Skeletal muscle tissue (tissue), 4 donors: ENCODE measurements around the gene HOTAIR. TPM values are rescaled to one million over a fixed set of nuclear protein-coding genes. Genes with fewer than 3 reads are reported as not detected.

Experiments used
- H3K27ac ChIP-seq: one replicate; pipeline ENCODE4 v1.7.0; 2013; ENCODE audit warnings: mild to moderate bottlenecking, low read depth, low read length, inconsistent platforms
- H3K27me3 ChIP-seq, 3 donors: one replicate each; pipeline ENCODE4 v1.7.0; 2013; ENCODE audit warnings: low read length in 3 of 3; ENCODE audit not compliant: control insufficient read depth in 3 of 3, insufficient read depth in 3 of 3
- H3K36me3 ChIP-seq, 3 donors: one replicate each; pipeline ENCODE4 v1.7.0; 2013; ENCODE audit warnings: low read length in 3 of 3; ENCODE audit not compliant: control insufficient read depth in 3 of 3, insufficient read depth in 3 of 3
- H3K4me1 ChIP-seq, 3 donors: one replicate each; pipeline ENCODE4 v1.7.0; 2013; ENCODE audit warnings: low read length in 3 of 3, mild to moderate bottlenecking in 3 of 3; ENCODE audit not compliant: control insufficient read depth in 3 of 3, insufficient read depth in 3 of 3
- H3K4me3 ChIP-seq, 3 donors: one replicate each; pipeline ENCODE4 v1.7.0; 2013; ENCODE audit warnings: low read length in 3 of 3
- H3K9ac ChIP-seq, 3 donors: one replicate each; pipeline ENCODE4 v1.7.0; 2013; ENCODE audit warnings: low read length in 3 of 3, mild to moderate bottlenecking in 3 of 3, moderate library complexity in 2 of 3, low read depth in 1 of 3
- H3K9me3 ChIP-seq, 3 donors: one replicate each; pipeline ENCODE4 v1.7.0; 2013; ENCODE audit warnings: low read length in 3 of 3; ENCODE audit not compliant: control insufficient read depth in 3 of 3
- total RNA-seq: library from RNA; depleted of rRNA; stranded (reverse); fragments of >200 nt; gene quantifications from one replicate; pipeline ENCODE4 v1.2.3, GENCODE V29; 2014
- donor health status: Osteomylitis.

HOTAIR gene
- total RNA-seq, 1 donor from 2014 or later, result 2.1 TPM

DNA sequence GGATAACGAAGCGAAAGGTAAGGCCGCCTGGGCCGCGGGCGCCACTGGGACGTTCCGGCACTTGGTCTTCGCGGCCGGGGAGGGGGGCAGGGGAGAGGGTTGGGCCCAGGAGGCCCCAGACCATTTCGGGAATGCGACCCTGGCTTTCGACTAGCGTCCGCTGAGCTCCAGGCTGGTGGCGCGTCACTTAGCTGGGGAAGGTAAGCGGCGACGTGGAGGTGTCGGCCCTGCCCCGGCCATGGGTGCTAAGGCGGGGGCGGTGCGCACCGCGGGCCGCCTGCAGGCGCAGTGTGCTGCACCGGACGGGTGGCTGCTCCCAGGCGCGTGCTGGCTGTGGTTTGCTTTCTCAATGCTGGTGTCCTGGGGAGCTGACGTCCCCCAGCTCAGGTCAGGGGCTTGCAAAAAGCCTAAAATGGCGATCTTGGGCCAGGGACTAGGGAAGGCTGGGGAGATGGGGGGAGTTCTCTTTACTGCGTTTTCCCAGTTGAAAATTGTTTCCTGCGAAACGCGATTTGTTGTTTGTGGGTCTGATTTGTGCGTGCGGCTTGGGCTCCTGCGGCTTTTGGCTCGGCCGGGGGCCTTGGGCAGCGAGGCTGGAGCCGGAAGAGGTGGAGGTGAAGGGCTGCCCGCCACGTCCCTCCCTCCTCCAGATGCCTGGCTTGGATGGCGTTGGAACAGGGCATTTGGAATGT is 11.4 kb upstream of the HOTAIR start:
- H3K9ac ChIP-seq, result peak overlapping the region; percentile 95 to 97 (median 97)
- H3K27me3 ChIP-seq, result peaks cover 10 to 34% (median 26%) of the 10 kb centered on the region in 3 donors
- peak overlapping the region; percentile 100 for H3K27ac ChIP-seq
- peak overlapping the region; percentile 87 to 95 (median 91) for H3K4me3 ChIP-seq
- peaks cover 51 to 84% (median 53%) of the 10 kb centered on the region in 3 donors for H3K4me1 ChIP-seq
- H3K9me3 ChIP-seq, result no peaks in the 10 kb centered on the region
- no peaks in the 10 kb centered on the region for H3K36me3 ChIP-seq

DNA sequence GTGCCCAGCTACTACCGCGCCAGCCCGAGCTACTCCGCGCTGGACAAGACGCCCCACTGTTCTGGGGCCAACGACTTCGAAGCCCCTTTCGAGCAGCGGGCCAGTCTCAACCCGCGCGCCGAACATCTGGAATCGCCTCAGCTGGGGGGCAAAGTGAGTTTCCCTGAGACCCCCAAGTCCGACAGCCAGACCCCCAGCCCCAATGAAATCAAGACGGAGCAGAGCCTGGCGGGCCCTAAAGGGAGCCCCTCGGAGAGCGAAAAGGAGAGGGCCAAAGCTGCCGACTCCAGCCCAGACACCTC is 10.9 kb upstream of the HOTAIR start:
- peaks cover 10 to 39% (median 26%) of the 10 kb centered on the region in 3 donors for H3K27me3 ChIP-seq
- H3K9ac ChIP-seq, result peak overlapping the region; percentile 95 to 97 (median 97)
- no peaks in the 10 kb centered on the region for H3K9me3 ChIP-seq
- no peaks in the 10 kb centered on the region for H3K36me3 ChIP-seq
- H3K27ac ChIP-seq, result peak overlapping the region; percentile 100
- peaks cover 46 to 82% (median 51%) of the 10 kb centered on the region in 3 donors for H3K4me1 ChIP-seq
- H3K4me3 ChIP-seq, result peak overlapping the region; percentile 87 to 95 (median 91)

DNA sequence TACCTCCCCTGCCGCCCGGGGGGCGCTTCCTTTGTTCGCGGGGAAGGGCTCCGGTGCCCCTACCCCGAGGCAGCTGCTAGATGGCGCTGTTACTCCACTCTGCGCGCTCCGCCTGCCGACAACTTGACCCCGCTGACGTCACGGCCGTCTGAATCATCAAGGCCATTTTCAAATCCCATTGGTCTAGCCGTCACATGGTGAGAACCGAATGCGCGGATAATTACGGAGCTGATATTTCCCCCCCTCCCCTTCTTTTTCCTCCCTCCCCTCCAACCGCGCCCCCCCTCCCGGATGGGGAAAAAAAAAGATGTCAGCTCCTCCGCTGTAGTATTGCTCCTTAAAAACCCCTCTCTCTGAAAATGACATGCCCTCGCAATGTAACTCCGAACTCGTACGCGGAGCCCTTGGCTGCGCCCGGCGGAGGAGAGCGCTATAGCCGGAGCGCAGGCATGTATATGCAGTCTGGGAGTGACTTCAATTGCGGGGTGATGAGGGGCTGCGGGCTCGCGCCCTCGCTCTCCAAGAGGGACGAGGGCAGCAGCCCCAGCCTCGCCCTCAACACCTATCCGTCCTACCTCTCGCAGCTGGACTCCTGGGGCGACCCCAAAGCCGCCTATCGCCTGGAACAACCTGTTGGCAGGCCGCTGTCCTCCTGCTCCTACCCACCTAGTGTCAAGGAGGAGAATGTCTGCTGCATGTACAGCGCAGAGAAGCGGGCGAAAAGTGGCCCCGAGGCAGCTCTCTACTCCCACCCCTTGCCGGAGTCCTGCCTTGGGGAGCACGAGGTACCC is 10.3 kb upstream of the HOTAIR start, which contains the start of gene HOXC10:
Gene HOXC10, plus strand, starts transcription at position 246 of the 791 bp plus-strand sequence. Its CDS starts 114 bp downstream, at position 360.
- H3K27ac ChIP-seq, result peak within 1 kb of the TSS; percentile 100
- H3K4me3 ChIP-seq, result peak within 1 kb of the TSS; percentile 87 to 95 (median 91)
- no peaks in the 10 kb centered on the region for H3K9me3 ChIP-seq
- H3K9ac ChIP-seq, result peak within 1 kb of the TSS; percentile 97
- H3K36me3 ChIP-seq, result no peaks in the 10 kb centered on the region
- peaks cover 40 to 78% (median 46%) of the 10 kb centered on the region in 3 donors for H3K4me1 ChIP-seq
- H3K27me3 ChIP-seq, result peaks cover 12 to 44% (median 26%) of the 10 kb centered on the region in 3 donors

DNA sequence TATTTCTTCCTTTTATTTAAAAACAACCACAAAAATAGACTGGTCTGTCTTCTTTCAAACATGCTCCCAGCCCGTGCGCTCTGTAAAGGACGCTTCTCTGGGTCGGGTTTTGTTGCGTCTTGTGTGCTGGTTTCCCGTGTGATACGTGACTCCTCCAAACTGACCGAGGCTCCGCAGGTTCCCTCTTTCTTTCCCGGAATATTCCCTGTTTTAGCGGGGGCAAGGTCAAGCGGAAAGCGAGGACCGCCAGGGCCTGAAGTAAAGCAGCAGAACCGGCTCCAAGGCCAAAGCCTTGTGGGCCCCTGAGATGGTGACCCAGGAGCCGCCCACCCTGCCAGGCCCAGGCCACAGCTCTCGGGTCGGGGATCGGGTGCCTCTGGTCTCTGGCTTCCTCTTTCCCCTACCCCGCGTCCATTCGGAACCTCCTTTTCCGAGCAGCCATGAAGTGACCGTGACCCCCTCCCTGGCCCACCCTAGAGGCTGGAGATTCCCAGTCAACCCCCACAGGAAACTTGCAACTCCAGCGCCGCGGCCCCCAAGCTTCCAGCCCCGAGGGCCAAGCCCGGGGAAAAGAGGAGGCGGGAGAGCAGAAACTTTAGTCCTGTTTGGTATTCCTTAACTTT is 9.3 kb upstream of the HOTAIR start:
- no peaks in the 10 kb centered on the region for H3K9me3 ChIP-seq
- H3K27ac ChIP-seq, result peak overlapping the region; percentile 97
- H3K36me3 ChIP-seq, result no peaks in the 10 kb centered on the region
- H3K27me3 ChIP-seq, result peaks cover 18 to 51% (median 30%) of the 10 kb centered on the region in 3 donors
- peaks cover 36 to 76% (median 44%) of the 10 kb centered on the region in 3 donors for H3K4me1 ChIP-seq
- H3K4me3 ChIP-seq, result peak overlapping the region; percentile 65 to 70 (median 70)
- H3K9ac ChIP-seq, result peak overlapping the region; percentile 84 to 97 (median 88)

DNA sequence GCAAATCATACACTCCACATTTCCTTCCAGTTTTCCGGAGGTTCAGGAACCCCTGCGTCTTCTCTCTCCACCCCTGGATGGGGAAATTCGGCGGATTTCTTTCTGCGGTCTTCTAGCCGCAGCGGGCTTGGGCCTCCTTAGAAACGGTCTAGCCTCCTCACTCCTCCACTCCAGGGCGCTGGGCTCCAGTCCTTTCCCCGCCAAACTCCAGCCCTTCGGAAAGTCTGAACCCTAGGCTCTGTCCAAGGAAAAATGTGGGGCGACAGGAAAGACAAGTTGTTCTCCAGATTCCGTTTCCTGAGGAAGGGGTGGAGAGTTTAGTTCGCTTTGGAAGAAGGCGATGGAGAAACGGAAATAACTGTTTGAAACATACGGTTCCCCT is 8.8 kb upstream of the HOTAIR start:
- H3K9ac ChIP-seq, result peak overlapping the region; percentile 84 to 97 (median 88)

DNA sequence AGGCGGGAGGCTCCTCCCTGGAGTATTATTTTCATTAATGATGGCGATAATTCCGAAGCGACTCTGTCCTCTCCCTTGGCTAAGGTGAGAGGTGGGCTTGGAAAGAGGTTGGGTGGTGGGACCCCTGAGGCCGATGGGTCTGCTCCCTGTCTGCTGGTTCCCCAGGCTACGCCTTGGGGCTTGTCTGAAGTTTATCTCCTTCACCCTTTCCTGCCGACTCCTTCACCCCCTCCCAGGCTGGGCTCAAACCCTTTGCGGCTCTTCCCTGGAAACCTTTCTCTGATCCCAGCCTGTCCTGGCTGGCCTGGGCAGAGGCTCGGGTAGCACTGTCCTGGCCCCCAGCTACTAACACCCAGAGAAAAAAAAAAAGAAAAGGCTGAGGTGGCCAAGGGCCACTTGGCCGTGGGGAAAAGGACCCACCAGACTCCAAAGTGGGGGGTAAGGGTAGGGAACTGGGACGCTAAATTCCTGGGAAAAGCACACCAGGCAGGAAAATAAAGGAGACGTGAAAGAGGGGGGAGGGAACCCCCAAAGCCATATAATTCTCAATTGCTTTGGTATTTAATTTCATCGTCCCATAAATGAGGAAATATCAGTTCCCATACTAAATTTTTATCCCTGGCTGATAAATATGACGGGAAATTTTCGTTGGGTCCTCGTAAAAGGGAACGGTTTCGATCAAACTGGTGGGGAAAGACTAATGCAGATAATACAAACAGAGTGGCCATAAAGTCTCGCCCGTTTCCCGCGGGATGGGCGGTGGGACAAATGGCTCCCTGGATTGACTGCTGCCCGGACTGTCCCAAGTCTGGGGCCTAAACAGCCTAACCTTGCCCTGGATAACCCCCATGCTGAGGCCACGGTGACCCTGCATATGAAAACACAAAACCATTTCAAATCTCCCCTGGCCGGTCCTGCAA is 8.2 kb upstream of the HOTAIR start:
- H3K36me3 ChIP-seq, result no peaks in the 10 kb centered on the region
- peaks cover 34 to 73% (median 36%) of the 10 kb centered on the region in 3 donors for H3K4me1 ChIP-seq
- peak overlapping the region; percentile 97 for H3K27ac ChIP-seq
- H3K4me3 ChIP-seq, result peak overlapping the region; percentile 65 to 70 (median 70)
- peak overlapping the region; percentile 84 to 97 (median 88) for H3K9ac ChIP-seq
- H3K9me3 ChIP-seq, result no peaks in the 10 kb centered on the region
- peaks cover 21 to 60% (median 36%) of the 10 kb centered on the region in 3 donors for H3K27me3 ChIP-seq

More for the DNA sequence above, 8.8 kb upstream of the HOTAIR start:
- Histone ChIP-seq H3K9me3 (no peaks in the 10 kb centered on the region), H3K4me3 (peak overlapping the region; percentile 65 to 70 (median 70)), H3K27me3 (peaks cover 18 to 56% (median 32%) of the 10 kb centered on the region in 3 donors), H3K4me1 (peaks cover 36 to 75% (median 39%) of the 10 kb centered on the region in 3 donors), H3K27ac (peak overlapping the region; percentile 97), H3K36me3 (no peaks in the 10 kb centered on the region)

DNA sequence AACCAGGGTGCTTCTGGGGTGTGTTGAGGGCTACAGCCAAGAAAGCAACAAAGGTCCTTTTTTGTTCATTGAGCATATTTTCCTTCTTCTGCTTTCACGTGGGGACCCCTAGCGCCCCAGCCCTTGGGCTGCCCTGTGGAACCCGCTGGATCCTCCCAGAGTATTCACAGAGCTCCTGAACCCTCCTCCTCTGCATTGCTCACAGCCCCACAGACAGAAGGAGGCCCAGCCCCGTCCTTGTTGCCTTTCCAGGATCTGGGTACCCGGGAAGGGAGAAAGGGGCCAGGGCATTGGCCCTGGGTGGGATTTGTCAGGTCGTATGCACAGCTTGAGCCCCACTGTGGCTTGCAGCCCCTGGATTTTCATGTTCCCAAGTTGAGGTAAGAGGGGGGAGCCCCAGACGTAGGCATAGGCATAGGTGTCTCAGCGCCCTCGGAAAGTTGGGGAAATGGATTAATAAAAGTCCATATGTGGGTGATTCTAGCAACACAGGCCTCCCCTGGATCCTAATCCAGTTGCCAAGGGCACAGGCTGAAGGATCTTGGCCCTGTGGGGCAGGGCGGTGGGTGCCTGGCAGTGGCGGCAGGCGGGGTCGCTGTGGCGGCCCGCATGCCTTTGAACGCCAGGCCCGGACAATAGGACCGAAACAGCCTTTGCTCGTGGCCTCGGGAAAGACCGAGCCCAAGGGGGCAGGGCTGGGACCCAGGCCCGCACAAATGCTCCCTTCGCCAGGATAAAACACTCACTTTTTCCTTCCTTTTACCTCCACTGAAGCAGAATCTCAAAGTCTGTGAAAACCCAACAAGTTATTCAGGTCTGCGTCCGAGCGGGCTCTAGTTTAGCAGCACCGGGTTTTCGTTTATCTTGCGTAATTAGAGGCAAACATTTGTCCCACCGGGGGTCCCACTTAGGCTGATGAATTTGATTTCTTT is 7.1 kb upstream of the HOTAIR start:
- Histone ChIP-seq H3K27me3 (peaks cover 27 to 66% (median 39%) of the 10 kb centered on the region in 3 donors), H3K27ac (peak overlapping the region; percentile 97), H3K9me3 (no peaks in the 10 kb centered on the region), H3K4me1 (peaks cover 26 to 64% (median 26%) of the 10 kb centered on the region in 3 donors), H3K9ac (peak overlapping the region; percentile 84 to 97 (median 90)), H3K4me3 (peak overlapping the region; percentile 65 to 70 (median 70)), H3K36me3 (no peaks in the 10 kb centered on the region)

DNA sequence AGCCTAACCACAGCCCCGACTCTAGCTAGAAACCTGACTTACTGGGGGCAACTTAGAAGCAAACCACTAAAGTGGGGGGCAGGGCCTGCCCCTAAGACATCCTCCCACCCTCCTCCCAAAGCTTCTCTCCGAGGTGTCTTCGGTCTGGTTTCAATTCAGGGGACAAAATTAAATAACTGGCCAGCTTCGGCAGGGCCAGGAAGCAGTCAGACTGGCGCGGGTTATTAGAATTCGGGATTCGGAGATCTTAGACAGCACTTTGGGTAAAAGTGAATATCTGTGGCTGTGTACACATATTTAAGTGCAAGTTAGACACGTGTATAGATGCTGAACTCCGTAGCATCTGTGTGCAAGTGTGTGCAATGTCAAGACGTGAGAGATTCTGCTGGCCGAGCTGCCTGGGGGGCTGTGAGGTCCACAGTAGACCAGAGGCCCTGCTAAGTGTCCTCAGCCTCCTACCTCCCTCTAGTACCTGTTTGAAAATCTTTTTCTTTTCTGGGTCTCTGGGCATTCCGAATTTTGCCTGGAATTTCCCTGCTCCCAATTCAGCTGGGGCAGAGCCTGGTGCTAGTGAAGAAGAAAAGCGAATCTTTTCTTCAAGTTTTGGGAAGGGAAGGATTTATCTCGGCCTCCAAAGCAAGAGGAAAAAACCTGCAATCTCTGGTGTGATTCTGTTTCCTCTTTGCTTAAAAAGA is 6.2 kb upstream of the HOTAIR start:
- no peaks in the 10 kb centered on the region for H3K36me3 ChIP-seq
- H3K4me1 ChIP-seq, result peaks cover 25 to 57% (median 25%) of the 10 kb centered on the region in 3 donors
- H3K9me3 ChIP-seq, result no peaks in the 10 kb centered on the region
- peak overlapping the region; percentile 84 to 97 (median 90) for H3K9ac ChIP-seq
- H3K27me3 ChIP-seq, result peaks cover 31 to 76% (median 34%) of the 10 kb centered on the region in 3 donors
- H3K4me3 ChIP-seq, result peak overlapping the region in 2 of 3 donors; percentile 65 to 70
- peak overlapping the region; percentile 97 for H3K27ac ChIP-seq
